HG03378 (cell line): ENCODE measurements around the gene TMEM44.
"Not testable (repeated sequence)": the region's sequence is repeated elsewhere in the genome, so short reads cannot be mapped to it uniquely, and the experiment has no call there.

Experiments used
- ATAC-seq: cut with Tn5 transposase; IDR thresholded peaks from one replicate; pipeline ENCODE4 v1.9.1; 2021; ENCODE audit warnings: mild to moderate bottlenecking, moderate library complexity; ENCODE audit not compliant: unreplicated experiment

The TMEM44 gene

DNA sequence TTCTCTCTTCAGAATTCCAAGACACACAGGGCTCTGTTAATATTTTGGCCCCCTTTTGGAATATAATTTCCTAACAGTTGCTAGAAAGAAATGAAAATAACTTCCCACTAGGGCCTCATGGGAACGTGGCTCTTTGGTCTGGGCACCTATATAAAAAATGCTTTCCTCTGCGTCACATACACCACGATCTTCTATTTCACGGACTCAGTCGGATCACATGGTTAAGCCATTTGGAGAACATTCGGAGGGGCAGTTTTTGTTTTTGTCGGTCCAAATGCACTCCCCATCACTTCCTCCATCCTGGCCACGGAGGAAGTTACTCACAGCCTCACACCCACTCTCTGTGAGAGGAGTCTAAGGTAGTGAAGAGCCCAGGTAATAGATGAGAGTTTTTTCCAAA, 21.0 kb downstream of the TMEM44 start:
- ATAC-seq = no peak

DNA sequence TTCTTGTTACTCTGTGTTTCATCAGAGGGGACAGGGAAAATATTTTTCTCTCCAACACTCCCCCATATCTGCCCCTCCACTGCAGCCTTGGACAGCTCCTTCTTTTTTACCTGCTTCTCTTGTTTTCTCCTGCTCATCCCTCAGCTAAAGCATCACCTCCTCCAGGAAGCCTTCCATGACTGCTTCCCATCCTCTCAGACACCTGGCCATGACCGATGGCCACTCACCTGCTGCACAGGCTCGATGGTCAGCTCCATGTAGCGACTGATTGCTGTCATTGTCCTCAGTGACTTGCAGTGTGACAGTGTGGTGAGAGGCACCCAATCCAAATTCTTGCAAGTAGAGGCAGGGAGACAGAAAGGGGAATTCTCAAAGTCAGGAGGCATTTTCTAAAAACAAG, 22.5 kb downstream of the TMEM44 start:
- no peak for ATAC-seq

- no peak for ATAC-seq
These were observed 23.6 kb downstream of the TMEM44 start for GRCh38 chr3:194609601-194610000.

- no peak for ATAC-seq
These were observed 24.2 kb downstream of the TMEM44 start for GRCh38 chr3:194608981-194609380.

DNA sequence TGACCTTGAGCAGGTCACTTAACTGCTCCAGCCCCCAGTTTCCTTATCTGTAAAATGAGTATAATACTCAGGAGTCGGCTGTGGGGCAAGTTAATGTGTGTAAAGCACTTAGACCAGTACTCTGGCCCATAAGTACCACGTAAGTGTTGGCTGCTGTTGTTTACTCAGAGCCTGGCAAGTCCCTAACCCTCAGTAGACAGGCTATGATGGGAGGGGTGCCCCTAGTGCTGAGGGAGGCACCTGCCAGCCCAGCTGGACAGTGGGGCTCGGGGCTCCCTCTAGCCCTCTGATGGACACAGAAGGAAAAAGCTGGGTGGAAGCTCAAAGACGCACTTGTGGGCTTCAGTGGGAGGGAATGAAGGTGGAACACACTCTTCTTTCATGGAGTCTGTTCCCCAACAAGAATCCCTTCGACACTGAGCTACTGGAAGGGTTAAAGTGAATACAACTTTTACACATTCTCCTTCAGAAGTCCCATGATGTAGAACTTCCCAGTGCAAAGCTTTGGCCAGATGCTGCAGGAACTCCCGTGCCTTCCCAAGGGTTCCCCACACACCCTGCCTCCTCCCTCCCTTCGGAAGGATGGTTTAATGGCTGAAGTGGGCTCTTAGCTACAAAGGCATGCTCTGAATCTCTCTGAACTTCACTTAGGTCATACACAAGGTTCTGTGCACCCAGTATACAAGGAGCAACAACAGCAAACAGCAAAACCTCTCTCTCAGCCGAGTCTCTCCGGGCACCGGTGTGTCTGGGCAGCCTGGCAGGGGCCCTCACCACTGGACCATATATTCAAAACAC, 25.4 kb downstream of the TMEM44 start:
- no peak for ATAC-seq

DNA sequence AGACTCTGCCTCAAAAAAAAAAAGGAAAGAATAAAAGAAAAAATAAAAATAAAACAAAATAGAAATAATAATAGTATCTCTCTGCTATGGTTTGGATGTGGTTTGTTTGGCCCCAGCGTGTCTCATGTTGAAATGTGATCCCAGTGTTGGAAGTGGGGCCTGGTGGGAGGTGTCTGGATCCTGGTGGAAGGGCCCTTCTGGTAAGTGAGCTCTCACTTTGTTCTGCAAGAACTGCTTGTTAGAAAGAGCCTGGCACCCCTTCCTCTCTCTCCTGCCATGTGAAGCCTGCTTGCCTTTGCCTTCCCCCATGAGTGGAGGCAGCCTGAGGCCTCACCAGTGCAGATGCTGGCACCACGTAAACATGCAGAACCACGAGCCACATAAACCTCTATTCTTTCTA, 26.3 kb downstream of the TMEM44 start:
- ATAC-seq = no peak

- ATAC-seq = no peak
These were observed 27.1 kb downstream of the TMEM44 start for GRCh38 chr3:194606163-194606562.

DNA sequence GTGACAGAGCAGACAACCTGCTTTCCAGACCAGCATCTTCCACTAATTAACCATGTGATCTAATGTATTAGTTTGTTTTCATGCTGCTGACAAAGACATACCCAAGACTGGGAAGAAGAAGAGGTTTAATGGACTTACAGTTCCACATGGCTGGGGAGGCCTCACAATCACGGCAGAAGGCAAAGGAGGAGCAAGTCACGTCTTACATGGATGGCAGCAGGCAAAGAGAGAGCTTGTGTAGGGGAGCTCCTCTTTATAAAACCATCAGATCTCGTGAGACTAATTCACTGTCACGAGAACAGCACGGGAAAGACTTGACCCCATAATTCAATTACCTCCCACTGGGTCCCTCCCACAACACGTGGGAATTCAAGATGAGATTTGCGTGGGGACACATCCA, 27.9 kb downstream of the TMEM44 start:
- ATAC-seq = not testable (repeated sequence)

GRCh38 chr3:194604837-194605236, 28.4 kb downstream of the TMEM44 start:
- no peak for ATAC-seq

DNA sequence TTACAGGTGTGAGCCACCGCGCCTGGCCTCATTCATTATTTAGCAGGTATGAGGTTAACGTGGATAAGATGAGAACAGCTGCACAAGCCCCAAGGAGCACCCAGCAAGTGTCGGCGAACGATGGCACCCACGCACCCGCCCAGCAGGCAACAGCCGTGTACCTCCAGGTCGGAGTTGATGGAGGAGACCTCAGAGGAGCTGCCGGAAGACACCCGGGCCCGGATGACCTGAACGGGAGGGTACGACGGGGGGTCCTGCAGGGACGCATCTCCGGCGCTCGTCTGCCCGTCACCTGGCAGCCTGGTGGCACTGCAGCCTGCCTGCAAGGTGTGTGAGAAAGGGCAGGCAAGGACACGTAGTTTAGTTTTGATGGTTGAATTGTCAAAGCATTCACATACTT, 29.1 kb downstream of the TMEM44 start:
- no peak for ATAC-seq

DNA sequence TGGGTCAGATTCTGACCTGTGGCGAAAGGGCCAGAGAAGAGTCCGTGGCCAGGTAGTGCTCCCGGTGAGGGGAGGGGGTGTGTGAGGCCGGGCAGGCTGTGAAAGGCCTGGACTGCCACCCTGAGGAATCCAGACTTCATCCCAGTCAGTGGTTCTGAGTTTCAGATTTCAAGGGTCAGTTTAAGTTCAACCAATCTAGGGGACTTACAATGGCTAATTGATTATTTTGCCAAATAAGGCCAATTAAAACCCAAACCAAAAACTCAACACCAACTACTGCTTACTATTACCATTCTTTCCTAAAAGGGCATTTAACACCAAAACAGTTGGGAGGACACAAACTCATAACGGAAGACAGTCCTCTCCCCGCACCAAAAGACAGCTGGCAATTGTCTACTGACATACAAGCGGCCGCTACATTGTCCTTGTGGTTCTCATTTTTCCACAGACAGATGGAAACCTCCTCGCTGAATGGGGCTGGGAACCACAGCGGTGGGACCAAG, 30.5 kb downstream of the TMEM44 start:
- no peak for ATAC-seq

GRCh38 chr3:194598771-194599557, 34.3 kb downstream of the TMEM44 start:
- no peak for ATAC-seq

GRCh38 chr3:194596906-194597305, 36.3 kb downstream of the TMEM44 start:
- ATAC-seq = no peak

GRCh38 chr3:194592798-194593752, 40.1 kb downstream of the TMEM44 start:
- ATAC-seq = no peak

- ATAC-seq = no peak
These were observed 44.5 kb downstream of the TMEM44 start for GRCh38 chr3:194588741-194589140.

DNA sequence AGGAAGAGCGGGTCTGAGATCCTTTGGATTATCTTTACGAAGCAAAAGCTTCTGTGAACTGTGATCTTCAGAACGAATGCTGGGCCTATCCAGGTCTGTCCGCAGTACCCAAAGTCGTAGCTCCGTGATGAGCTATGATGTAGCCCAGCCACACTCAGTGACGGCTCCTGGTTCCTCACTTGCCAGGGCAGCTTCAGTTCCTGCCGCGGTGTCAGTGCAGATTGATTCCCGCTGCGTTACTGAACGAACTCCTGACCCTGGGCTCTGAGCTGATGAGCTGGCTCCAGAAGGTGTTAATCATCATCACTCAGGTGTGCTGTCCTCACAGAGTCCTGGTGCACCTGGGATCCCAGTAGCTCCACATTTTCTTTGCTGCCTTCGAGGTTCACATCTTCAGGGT, 45.0 kb downstream of the TMEM44 start:
- ATAC-seq = no peak

DNA sequence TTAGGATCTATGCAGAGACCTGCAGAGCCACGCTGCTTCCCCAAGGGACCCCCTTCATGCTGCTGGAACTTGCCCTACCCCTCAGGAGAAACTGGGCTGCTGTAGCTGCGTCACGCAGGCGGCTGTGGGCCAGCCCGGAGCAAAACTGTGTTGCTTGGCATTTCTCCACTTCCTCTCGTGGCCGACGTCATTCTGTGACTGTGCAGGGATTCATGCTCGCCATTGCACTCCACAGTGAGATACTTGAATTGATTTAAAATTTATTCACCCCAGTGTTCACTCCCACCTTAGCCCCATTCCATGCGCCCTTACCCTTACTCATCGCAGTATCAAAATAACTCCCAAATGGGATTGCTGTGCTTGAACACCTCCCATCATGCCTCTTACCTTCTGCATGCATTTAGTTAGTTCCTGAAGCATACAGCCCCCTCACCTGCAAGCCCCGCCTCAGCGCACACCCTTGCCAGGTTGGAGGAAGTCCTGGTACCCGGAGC, 45.7 kb downstream of the TMEM44 start:
- ATAC-seq = no peak

GRCh38 chr3:194586836-194587235, 46.4 kb downstream of the TMEM44 start:
- ATAC-seq = no peak

GRCh38 chr3:194585880-194586281, 47.3 kb downstream of the TMEM44 start:
- no peak for ATAC-seq

GRCh38 chr3:194584866-194585265, 48.4 kb downstream of the TMEM44 start:
- ATAC-seq = no peak

GRCh38 chr3:194584320-194584776, 48.9 kb downstream of the TMEM44 start:
- ATAC-seq = no peak
